Colonic mucosa (tissue), 4 donors: ENCODE measurements around the gene UPF1. TPM values are rescaled to one million over a fixed set of nuclear protein-coding genes. Genes with fewer than 3 reads are reported as not detected.

Experiments used
- DNase-seq: peaks from one replicate; pipeline ENCODE4 v3.0.0-alpha.2; 2020
- H3K27ac ChIP-seq: fragments of 200-600 bp; one replicate; pipeline ENCODE4 v1.8.0; 2021
- H3K27me3 ChIP-seq: fragments of 200-600 bp; one replicate; pipeline ENCODE4 v1.8.0; 2021
- H3K36me3 ChIP-seq: fragments of 200-600 bp; one replicate; pipeline ENCODE4 v1.8.0; 2021
- H3K4me1 ChIP-seq: fragments of 200-600 bp; one replicate; pipeline ENCODE4 v1.8.0; 2021; ENCODE audit warnings: mild to moderate bottlenecking
- H3K4me3 ChIP-seq: fragments of 200-600 bp; one replicate; pipeline ENCODE4 v1.8.0; 2021
- H3K9ac ChIP-seq, 2 donors: one replicate each; pipeline ENCODE4 v1.7.0; 2013; ENCODE audit warnings: control low read depth in 2 of 2, low read depth in 2 of 2, low read length in 2 of 2
- H3K9me3 ChIP-seq: fragments of 200-600 bp; one replicate; pipeline ENCODE4 v1.8.0; 2021
- intact Hi-C: fragments of 100-400 bp; cut with DNase I; formaldehyde crosslinking; loops from one replicate; pipeline ENCODE4 v1.14.1; 2022
- total RNA-seq, 2 donors: library from RNA; stranded (reverse); fragmentation: NEBNext Ultra II Directional in 1 of 2; extraction: Animal tissue kit (Norgen Biotek cat#: 25700) in 1 of 2; gene quantifications; one replicate each; pipeline ENCODE4 v1.2.1, GENCODE V29; 2021
- TF ChIP-seq, protein P1 (sequence below): fragments of 200-600 bp; IDR thresholded peaks from one replicate; pipeline ENCODE4 v1.8.0; 2022; ENCODE audit warnings: antibody characterized with exemption, mild to moderate bottlenecking
- donor health status: healthy.
- donor health status: DM: no; HTN: no; CAD: no.
- donor health status: DM: no; HTN: no; CAD: no.

UPF1 gene
- total RNA-seq, 2 donors from 2014 or later = 77.5 to 113 TPM

DNA sequence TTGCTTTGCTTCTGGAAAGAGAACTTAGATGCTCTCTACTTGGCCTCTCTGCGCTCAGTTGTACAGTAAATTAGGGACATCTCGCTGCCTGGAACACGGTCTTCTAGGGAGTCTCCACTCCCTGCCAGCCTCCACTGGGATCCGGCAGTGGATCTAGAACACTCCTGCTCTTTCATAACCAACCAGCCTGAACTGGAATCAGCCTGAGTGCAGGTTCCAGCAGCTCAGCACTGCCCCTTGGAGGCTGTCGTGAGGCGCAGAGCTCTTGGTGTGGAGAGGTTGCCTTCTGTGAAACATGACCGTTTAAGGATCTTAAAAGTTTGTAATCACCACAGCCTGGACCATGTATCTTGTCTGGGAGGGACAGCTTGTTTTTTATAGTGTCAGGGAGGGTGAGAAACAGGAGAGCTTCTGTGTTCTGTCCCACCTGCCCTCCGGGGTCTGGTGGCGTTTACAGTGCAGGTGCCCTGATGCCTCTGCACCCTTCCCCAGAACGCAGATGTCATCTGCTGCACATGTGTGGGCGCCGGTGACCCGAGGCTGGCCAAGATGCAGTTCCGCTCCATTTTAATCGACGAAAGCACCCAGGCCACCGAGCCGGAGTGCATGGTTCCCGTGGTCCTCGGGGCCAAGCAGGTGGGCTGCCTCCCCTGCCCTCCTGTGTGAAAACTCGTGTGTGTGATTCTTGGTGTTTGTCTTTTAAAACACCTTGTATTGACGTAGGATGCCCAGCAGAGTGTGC is 24.8 kb downstream of the UPF1 start:
- Histone ChIP-seq H3K27ac (no peak overlapping the region), H3K36me3 (peaks cover 53% of the 10 kb centered on the region), H3K4me1 (no peaks in the 10 kb centered on the region), H3K4me3 (no peak overlapping the region), H3K9me3 (no peaks in the 10 kb centered on the region), H3K27me3 (no peaks in the 10 kb centered on the region), H3K9ac (no peak overlapping the region)
- DNase-seq = no peak
- TF ChIP-seq, protein P1, sequence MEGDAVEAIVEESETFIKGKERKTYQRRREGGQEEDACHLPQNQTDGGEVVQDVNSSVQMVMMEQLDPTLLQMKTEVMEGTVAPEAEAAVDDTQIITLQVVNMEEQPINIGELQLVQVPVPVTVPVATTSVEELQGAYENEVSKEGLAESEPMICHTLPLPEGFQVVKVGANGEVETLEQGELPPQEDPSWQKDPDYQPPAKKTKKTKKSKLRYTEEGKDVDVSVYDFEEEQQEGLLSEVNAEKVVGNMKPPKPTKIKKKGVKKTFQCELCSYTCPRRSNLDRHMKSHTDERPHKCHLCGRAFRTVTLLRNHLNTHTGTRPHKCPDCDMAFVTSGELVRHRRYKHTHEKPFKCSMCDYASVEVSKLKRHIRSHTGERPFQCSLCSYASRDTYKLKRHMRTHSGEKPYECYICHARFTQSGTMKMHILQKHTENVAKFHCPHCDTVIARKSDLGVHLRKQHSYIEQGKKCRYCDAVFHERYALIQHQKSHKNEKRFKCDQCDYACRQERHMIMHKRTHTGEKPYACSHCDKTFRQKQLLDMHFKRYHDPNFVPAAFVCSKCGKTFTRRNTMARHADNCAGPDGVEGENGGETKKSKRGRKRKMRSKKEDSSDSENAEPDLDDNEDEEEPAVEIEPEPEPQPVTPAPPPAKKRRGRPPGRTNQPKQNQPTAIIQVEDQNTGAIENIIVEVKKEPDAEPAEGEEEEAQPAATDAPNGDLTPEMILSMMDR = no peak
- intact Hi-C loops = no loop called here

DNA sequence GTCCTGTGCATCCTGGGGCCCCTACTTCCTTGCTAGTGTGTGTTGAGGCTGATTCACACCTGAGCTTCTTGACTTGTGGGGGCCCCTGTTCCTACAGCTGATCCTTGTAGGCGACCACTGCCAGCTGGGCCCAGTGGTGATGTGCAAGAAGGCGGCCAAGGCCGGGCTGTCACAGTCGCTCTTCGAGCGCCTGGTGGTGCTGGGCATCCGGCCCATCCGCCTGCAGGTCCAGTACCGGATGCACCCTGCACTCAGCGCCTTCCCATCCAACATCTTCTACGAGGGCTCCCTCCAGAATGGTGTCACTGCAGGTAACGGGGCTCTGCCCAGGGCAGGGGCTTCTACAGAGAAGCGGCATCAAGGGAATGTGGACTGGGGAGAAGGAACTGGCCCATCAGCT is 25.5 kb downstream of the UPF1 start:
- TF ChIP-seq, protein P1 = no peak
- no peak for DNase-seq
- Histone ChIP-seq H3K9ac (no peak overlapping the region), H3K27me3 (no peaks in the 10 kb centered on the region), H3K9me3 (no peaks in the 10 kb centered on the region), H3K4me1 (no peaks in the 10 kb centered on the region), H3K36me3 (peaks cover 53% of the 10 kb centered on the region), H3K4me3 (no peak overlapping the region), H3K27ac (no peak overlapping the region)
- intact Hi-C loops = no loop called here

DNA sequence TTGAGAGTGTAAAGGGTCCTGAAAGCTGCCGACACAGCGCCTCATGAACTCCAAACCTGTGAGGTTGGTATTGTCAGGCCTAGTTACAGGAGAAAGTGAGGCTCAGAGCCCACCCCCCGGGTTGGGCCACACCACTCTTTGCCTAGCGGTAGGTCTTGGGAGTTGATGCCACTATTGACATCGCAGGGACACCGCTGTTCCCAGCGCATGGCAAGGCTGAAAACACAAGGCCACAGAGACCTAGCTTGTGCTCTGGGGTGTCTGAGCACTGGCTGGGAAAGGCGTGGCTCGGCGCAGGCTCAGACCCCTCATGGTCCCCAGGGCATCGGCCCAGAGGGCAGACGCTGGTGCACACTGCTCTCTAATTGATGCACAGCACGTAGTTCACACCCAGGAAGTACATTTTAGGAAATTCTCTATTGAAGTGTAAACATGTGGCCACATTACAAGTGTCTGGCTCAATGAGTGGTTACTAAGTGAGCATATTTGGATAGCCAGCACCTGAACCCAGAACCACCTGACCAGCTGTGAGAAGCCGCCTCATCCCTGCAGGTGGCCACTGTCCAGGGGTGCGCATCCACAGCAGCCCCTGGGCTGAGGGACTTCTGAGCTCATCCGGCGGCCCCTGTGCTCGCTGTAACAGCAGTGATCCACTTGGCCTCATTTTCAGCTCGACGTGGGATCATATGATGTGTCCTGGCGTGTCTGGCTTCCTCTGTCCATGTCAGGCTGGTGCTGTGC is 27.3 kb downstream of the UPF1 start:
- TF ChIP-seq, protein P1 = no peak
- H3K9ac ChIP-seq = no peak overlapping the region
- peak; percentile 15 for DNase-seq
- H3K27me3 ChIP-seq = no peaks in the 10 kb centered on the region
- no peak overlapping the region for H3K27ac ChIP-seq
- no peak overlapping the region for H3K4me3 ChIP-seq
- no peaks in the 10 kb centered on the region for H3K4me1 ChIP-seq
- peaks cover 61% of the 10 kb centered on the region for H3K36me3 ChIP-seq
- intact Hi-C loops = no loop called here
- H3K9me3 ChIP-seq = no peaks in the 10 kb centered on the region

DNA sequence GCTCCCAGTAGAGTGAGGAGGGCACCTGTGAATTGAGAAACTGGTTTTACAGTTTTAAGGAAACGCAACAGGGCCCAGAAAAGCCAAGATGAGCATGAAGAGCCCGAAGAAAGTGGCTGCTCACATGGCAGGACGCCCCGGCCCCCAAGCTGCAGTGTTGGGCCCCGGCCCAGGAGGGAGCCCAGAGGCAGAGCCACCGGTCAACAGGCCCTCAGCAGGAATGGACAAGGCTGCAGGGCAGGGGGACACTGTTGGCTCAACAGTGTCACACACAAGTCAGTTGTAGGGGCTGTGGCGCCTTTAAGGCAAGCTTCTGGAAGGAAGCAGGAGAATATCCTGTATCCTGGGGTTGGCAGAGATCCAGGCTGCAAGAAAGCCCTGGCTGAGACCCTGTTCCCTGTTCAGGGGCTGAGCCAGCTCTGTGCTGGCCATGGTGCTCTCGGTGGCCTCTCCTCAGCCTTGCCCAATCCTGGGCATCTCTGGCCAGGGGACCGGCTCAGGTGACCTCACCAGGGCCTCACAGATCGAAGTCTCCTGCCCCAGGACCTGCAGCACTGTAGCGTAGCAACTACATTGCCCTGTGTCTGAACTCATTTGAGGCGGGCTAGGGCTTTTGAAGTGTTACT is 28.0 kb downstream of the UPF1 start:
- Histone ChIP-seq H3K9ac (no peak overlapping the region), H3K4me1 (no peaks in the 10 kb centered on the region), H3K27ac (no peak overlapping the region), H3K9me3 (no peaks in the 10 kb centered on the region), H3K36me3 (peaks cover 60% of the 10 kb centered on the region), H3K27me3 (no peaks in the 10 kb centered on the region), H3K4me3 (no peak overlapping the region)
- TF ChIP-seq, protein P1 = no peak
- intact Hi-C loops = no loop called here
- peak; percentile 18 for DNase-seq

DNA sequence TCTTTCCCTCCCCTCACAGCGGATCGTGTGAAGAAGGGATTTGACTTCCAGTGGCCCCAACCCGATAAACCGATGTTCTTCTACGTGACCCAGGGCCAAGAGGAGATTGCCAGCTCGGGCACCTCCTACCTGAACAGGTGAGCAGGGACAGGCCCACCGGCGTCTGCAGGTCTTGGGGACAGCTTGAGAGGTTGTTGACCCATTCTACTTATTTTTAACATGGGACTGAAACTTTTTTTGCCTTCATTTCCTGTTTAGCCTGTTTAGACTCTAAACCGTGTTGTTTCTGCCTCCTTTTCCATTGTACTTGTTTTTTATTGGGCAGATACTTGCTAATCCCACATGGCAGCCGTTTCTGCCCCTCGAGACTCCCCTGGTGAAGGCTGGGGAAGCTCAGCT is 28.5 kb downstream of the UPF1 start:
- Histone ChIP-seq H3K4me3 (no peak overlapping the region), H3K36me3 (peaks cover 58% of the 10 kb centered on the region), H3K27me3 (no peaks in the 10 kb centered on the region), H3K9ac (no peak overlapping the region), H3K9me3 (no peaks in the 10 kb centered on the region), H3K4me1 (no peaks in the 10 kb centered on the region), H3K27ac (no peak overlapping the region)
- intact Hi-C loops = no loop called here
- DNase-seq = peak; percentile 14
- TF ChIP-seq, protein P1 = no peak
